ENCODE data around the gene PHLPP1.

- no peak for TF ChIP-seq CTCF (conservative IDR thresholded peaks at IDR 0.05; ENCODE audit: low read length)
- no peak for TF ChIP-seq EZH2phosphoT487 (IDR thresholded peaks at IDR 0.05; ENCODE audit: borderline replicate concordance, low read depth, low read length)
Observed at GRCh38 chr18:63002803-63003445, 287.6 kb downstream of the PHLPP1 start.

Data from OCI-LY7 (cell line).